HCT116 (cell line): Measurements from ENCODE around the gene AGPAT3. TPM values are rescaled to one million over a fixed set of nuclear protein-coding genes. Genes with fewer than 3 reads are reported as not detected.

ENCODE experiments used
- ATAC-seq: fragments of 200-7000 bp; cut with Tn5 transposase; 2 replicates; pipeline ENCODE4 v1.9.1; 2020; ENCODE audit warnings: mild to moderate bottlenecking, moderate library complexity
- BruUV-seq: library from RNA; stranded (reverse); fragments of 400-500 nt; replicated peaks from 2 replicates; lab custom pipeline; 2021; lab: Mats Ljungman, UMichigan
- CTCF ChIA-PET: fragments of 300-600 bp; sonication (Branson Sonifier 250); formaldehyde crosslinking; loops from one replicate; lab custom pipeline; 2021; ENCODE audit warnings: antibody characterized with exemption; lab: Charles Lee
- POLR2A ChIA-PET: fragments of 300-600, 350-600 bp; sonication (Branson Sonifier 250); formaldehyde crosslinking; loops from one replicate; lab custom pipeline; 2021; ENCODE audit warnings: antibody characterized with exemption; lab: Charles Lee
- RAD21 ChIA-PET, 2 experiments: fragments of 300-600 bp; sonication (Branson Sonifier 250); formaldehyde crosslinking; loops; one replicate each; lab custom pipeline; 2023; ENCODE audit warnings: low total read pairs in 2 of 2; ENCODE audit not compliant: uncharacterized antibody in 2 of 2, unreplicated experiment in 2 of 2, low non-redundant PET in 1 of 2; lab: Charles Lee
- DNase-seq: peaks from one replicate; pipeline ENCODE4 v3.0.0-alpha.2; 2010; ENCODE audit warnings: low read depth, low spot score
- H2AFZ ChIP-seq: fragments of 200-600 bp; shearing (Covaris generic), sonication (generic); 2 replicates; pipeline ENCODE4 v1.6.1; 2017; ENCODE audit warnings: low read depth, mixed run types, mixed read lengths, antibody characterized with exemption, low read length; ENCODE audit not compliant: poor library complexity, severe bottlenecking
- H3K27ac ChIP-seq: 2 replicates; pipeline ENCODE4 v1.5.1; 2012; ENCODE audit warnings: low read depth, low read length
- H3K27me3 ChIP-seq: fragments of 200-600 bp; sonication (generic); 2 replicates; pipeline ENCODE4 v1.6.1; 2016; ENCODE audit warnings: mixed run types, low read length, mixed read lengths; ENCODE audit not compliant: insufficient read depth
- H3K36me3 ChIP-seq, 2 experiments: fragments of 200-500 bp in 1 of 2; fragments of 200-600 bp in 1 of 2; sonication (Bioruptor generic) in 1 of 2; sonication (generic) in 1 of 2; 2 replicates each; pipeline versions ENCODE4 v1.5.1 to v1.6.1; 2014 to 2016; ENCODE audit warnings: low read length in 2 of 2, inconsistent platforms in 1 of 2, mixed read lengths in 1 of 2, mixed run types in 1 of 2; ENCODE audit not compliant: insufficient read depth in 2 of 2, control insufficient read depth in 1 of 2
- H3K4me1 ChIP-seq, 2 experiments: fragments of 200-600 bp in 1 of 2; sonication (generic) in 1 of 2; 2 replicates each; pipeline versions ENCODE4 v1.5.1 to v1.6.1; 2012 to 2017; ENCODE audit warnings: low read length in 2 of 2, inconsistent platforms in 1 of 2, mild to moderate bottlenecking in 1 of 2, mixed read lengths in 1 of 2, mixed run types in 1 of 2, moderate library complexity in 1 of 2; ENCODE audit not compliant: insufficient read depth in 2 of 2, control insufficient read depth in 1 of 2
- H3K4me2 ChIP-seq: fragments of 200-600 bp; sonication (generic); 2 replicates; pipeline ENCODE4 v1.6.1; 2017; ENCODE audit warnings: mixed run types, low read length, mixed read lengths
- H3K4me3 ChIP-seq, 2 experiments: fragments of 200-600 bp in 1 of 2; sonication (generic) in 1 of 2; replicated peaks in 1 of 2; 2 replicates each; pipeline ENCODE4 v1.5.1; 2011 to 2016; ENCODE audit warnings: low read length in 2 of 2, control low read depth in 1 of 2, low read depth in 1 of 2, mild to moderate bottlenecking in 1 of 2, mixed read lengths in 1 of 2, mixed run types in 1 of 2
- H3K79me2 ChIP-seq: fragments of 200-600 bp; sonication (generic); 2 replicates; pipeline ENCODE4 v1.6.1; 2017; ENCODE audit warnings: mild to moderate bottlenecking, mixed run types, low read length, moderate library complexity, mixed read lengths; ENCODE audit not compliant: insufficient read depth
- H3K9ac ChIP-seq: fragments of 200-600 bp; sonication (generic); 2 replicates; pipeline ENCODE4 v1.6.1; 2016; ENCODE audit warnings: low read length, mixed read lengths
- H3K9me2 ChIP-seq: fragments of 200-600 bp; sonication (generic), shearing (Covaris generic); 2 replicates; pipeline ENCODE4 v1.6.1; 2017; ENCODE audit warnings: mixed run types, mild to moderate bottlenecking, moderate library complexity; ENCODE audit not compliant: insufficient read depth
- H3K9me3 ChIP-seq, 2 experiments: fragments of 200-500 bp in 1 of 2; fragments of 200-600 bp in 1 of 2; sonication (Bioruptor generic) in 1 of 2; sonication (generic) in 1 of 2; 2 replicates each; pipeline ENCODE4 v1.6.1; 2014 to 2017; ENCODE audit warnings: low read length in 2 of 2, mixed read lengths in 2 of 2, inconsistent platforms in 1 of 2, low read depth in 1 of 2, mild to moderate bottlenecking in 1 of 2, mixed run types in 1 of 2, moderate library complexity in 1 of 2; ENCODE audit not compliant: control insufficient read depth in 1 of 2, insufficient read depth in 1 of 2
- H4K20me1 ChIP-seq: fragments of 200-600 bp; sonication (generic), shearing (Covaris generic); 2 replicates; pipeline ENCODE4 v1.6.1; 2017; ENCODE audit warnings: mixed run types, mild to moderate bottlenecking, moderate library complexity; ENCODE audit not compliant: insufficient read depth
- ATF3 ChIP-seq: IDR thresholded peaks from 2 replicates; pipeline ENCODE4 v1.6.1; 2012
- EGR1 ChIP-seq: IDR thresholded peaks from 2 replicates; pipeline ENCODE4 v1.6.1; 2012; ENCODE audit warnings: low read depth
- ELF1 ChIP-seq: IDR thresholded peaks from 2 replicates; pipeline ENCODE4 v1.6.1; 2012; ENCODE audit warnings: low read depth, borderline replicate concordance
- EZH2 ChIP-seq: fragments of 200-600 bp; sonication (generic); IDR thresholded peaks from 2 replicates; pipeline ENCODE4 v1.6.1; 2017; ENCODE audit warnings: antibody characterized with exemption, mixed run types
- EZH2phosphoT487 ChIP-seq: fragments of 200-600 bp; IDR thresholded peaks from 2 replicates; pipeline ENCODE4 v1.6.1; 2018; ENCODE audit warnings: antibody characterized with exemption, borderline replicate concordance
- FOSL1 ChIP-seq: IDR thresholded peaks from 2 replicates; pipeline ENCODE4 v1.6.1; 2012; ENCODE audit warnings: low read depth
- JUND ChIP-seq: IDR thresholded peaks from 2 replicates; pipeline ENCODE4 v1.6.1; 2012
- POLR2AphosphoS5 ChIP-seq: IDR thresholded peaks from 2 replicates; pipeline ENCODE4 v1.6.1; 2011; ENCODE audit warnings: mild to moderate bottlenecking, low read depth, low read length, moderate library complexity
- SIN3A ChIP-seq: IDR thresholded peaks from 2 replicates; pipeline ENCODE4 v1.6.1; 2012; ENCODE audit warnings: low read depth
- SP1 ChIP-seq: IDR thresholded peaks from 2 replicates; pipeline ENCODE4 v1.6.1; 2012; ENCODE audit warnings: low read depth
- SRF ChIP-seq: IDR thresholded peaks from 2 replicates; pipeline ENCODE4 v1.6.1; 2012; ENCODE audit warnings: low read depth
- YY1 ChIP-seq: IDR thresholded peaks from 2 replicates; pipeline ENCODE4 v1.6.1; 2011; ENCODE audit warnings: low read length, low read depth, moderate library complexity, mild to moderate bottlenecking; ENCODE audit not compliant: insufficient replicate concordance; ENCODE audit errors: extremely low read depth
- ZFX ChIP-seq: fragments of 450-650 bp; IDR thresholded peaks from 2 replicates; pipeline ENCODE4 v1.6.1; 2017
- ZNF274 ChIP-seq: fragments of 200-500 bp; sonication (Bioruptor generic); IDR thresholded peaks from 2 replicates; pipeline ENCODE4 v1.6.1; 2014; ENCODE audit warnings: mild to moderate bottlenecking, low read depth, low read length, inconsistent platforms
- intact Hi-C: fragments of 100-400 bp; cut with micrococcal nuclease; formaldehyde crosslinking; loops from 2 replicates; pipeline ENCODE4 v1.10.0; 2022
- total RNA-seq: library from RNA; stranded (reverse); gene quantifications from one replicate; pipeline ENCODE4 v1.2.1, GENCODE V29; 2021; ENCODE audit not compliant: unreplicated experiment
- TF ChIP-seq, protein P1 (sequence below): IDR thresholded peaks from 2 replicates; pipeline ENCODE4 v1.6.1; 2012
- TF ChIP-seq, protein P2 (sequence below): IDR thresholded peaks from 2 replicates; pipeline ENCODE4 v1.6.1; 2012; ENCODE audit warnings: low read depth
- TF ChIP-seq, protein P3 (sequence below), 3 experiments: fragments of 200-600 bp in 1 of 3; sonication (generic) in 1 of 3; IDR thresholded peaks in 2 of 3; conservative IDR thresholded peaks in 1 of 3; 2 replicates each; pipeline ENCODE4 v1.5.1; 2012 to 2017; ENCODE audit warnings: low read depth in 2 of 3, low read length in 2 of 3, antibody characterized with exemption in 1 of 3, borderline replicate concordance in 1 of 3, control low read depth in 1 of 3, mild to moderate bottlenecking in 1 of 3, mixed read lengths in 1 of 3, mixed run types in 1 of 3, moderate library complexity in 1 of 3; ENCODE audit not compliant: insufficient read depth in 1 of 3

Gene AGPAT3
- total RNA-seq, 1 experiment from 2014 or later = 54.1 TPM

DNA sequence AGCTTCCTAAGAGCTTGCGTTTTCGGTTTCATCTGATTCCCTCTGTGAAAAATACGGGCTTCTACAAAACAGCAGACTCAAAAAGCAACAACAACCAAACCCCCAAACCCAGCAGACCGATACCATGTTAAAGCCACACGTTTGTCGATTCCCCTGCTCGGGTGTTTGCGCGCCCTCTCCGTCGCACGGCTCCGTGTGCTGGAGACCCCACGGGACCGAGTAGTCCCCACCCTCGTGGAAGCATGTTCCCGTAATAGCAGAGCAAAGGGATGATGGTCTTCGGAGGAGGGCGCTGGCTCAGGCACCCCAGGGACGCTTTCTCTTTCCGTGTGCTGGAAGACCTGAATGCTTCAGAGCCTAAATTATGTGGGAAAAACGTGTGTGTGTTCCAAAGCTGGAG, 42.7 kb downstream of the AGPAT3 start:
- H2AFZ ChIP-seq = no peak overlapping the region
- H3K9ac ChIP-seq = no peak overlapping the region
- peaks cover 0 to 8% of the 10 kb centered on the region in 2 experiments; a peak in 1 of 4 replicates for H3K9me3 ChIP-seq
- no peak for TF ChIP-seq EZH2
- no peak for TF ChIP-seq JUND
- TF ChIP-seq SRF = no peak
- TF ChIP-seq ATF3 = no peak
- no peak for TF ChIP-seq FOSL1
- TF ChIP-seq, protein P1, sequence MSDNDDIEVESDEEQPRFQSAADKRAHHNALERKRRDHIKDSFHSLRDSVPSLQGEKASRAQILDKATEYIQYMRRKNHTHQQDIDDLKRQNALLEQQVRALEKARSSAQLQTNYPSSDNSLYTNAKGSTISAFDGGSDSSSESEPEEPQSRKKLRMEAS = no peak
- TF ChIP-seq, protein P2, sequence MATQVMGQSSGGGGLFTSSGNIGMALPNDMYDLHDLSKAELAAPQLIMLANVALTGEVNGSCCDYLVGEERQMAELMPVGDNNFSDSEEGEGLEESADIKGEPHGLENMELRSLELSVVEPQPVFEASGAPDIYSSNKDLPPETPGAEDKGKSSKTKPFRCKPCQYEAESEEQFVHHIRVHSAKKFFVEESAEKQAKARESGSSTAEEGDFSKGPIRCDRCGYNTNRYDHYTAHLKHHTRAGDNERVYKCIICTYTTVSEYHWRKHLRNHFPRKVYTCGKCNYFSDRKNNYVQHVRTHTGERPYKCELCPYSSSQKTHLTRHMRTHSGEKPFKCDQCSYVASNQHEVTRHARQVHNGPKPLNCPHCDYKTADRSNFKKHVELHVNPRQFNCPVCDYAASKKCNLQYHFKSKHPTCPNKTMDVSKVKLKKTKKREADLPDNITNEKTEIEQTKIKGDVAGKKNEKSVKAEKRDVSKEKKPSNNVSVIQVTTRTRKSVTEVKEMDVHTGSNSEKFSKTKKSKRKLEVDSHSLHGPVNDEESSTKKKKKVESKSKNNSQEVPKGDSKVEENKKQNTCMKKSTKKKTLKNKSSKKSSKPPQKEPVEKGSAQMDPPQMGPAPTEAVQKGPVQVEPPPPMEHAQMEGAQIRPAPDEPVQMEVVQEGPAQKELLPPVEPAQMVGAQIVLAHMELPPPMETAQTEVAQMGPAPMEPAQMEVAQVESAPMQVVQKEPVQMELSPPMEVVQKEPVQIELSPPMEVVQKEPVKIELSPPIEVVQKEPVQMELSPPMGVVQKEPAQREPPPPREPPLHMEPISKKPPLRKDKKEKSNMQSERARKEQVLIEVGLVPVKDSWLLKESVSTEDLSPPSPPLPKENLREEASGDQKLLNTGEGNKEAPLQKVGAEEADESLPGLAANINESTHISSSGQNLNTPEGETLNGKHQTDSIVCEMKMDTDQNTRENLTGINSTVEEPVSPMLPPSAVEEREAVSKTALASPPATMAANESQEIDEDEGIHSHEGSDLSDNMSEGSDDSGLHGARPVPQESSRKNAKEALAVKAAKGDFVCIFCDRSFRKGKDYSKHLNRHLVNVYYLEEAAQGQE = no peak
- TF ChIP-seq POLR2AphosphoS5 = no peak
- TF ChIP-seq EGR1 = no peak
- no peak for TF ChIP-seq YY1
- no peak for TF ChIP-seq SP1
- TF ChIP-seq ZNF274 = no peak
- no peak for TF ChIP-seq EZH2phosphoT487
- TF ChIP-seq ZFX = no peak
- TF ChIP-seq SIN3A = no peak
- TF ChIP-seq, protein P3, sequence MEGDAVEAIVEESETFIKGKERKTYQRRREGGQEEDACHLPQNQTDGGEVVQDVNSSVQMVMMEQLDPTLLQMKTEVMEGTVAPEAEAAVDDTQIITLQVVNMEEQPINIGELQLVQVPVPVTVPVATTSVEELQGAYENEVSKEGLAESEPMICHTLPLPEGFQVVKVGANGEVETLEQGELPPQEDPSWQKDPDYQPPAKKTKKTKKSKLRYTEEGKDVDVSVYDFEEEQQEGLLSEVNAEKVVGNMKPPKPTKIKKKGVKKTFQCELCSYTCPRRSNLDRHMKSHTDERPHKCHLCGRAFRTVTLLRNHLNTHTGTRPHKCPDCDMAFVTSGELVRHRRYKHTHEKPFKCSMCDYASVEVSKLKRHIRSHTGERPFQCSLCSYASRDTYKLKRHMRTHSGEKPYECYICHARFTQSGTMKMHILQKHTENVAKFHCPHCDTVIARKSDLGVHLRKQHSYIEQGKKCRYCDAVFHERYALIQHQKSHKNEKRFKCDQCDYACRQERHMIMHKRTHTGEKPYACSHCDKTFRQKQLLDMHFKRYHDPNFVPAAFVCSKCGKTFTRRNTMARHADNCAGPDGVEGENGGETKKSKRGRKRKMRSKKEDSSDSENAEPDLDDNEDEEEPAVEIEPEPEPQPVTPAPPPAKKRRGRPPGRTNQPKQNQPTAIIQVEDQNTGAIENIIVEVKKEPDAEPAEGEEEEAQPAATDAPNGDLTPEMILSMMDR (IDR thresholded peaks at IDR 0.05 in 2 of 3, conservative IDR thresholded peaks at IDR 0.05 in 1 of 3; ENCODE audit: borderline replicate concordance in 1 of 3, insufficient read depth in 1 of 3, low read depth in 2 of 3, low read length in 2 of 3) = no peak
- no peak for TF ChIP-seq ELF1
- DNase-seq = no peak
- no peaks in the 10 kb centered on the region for H3K4me1 ChIP-seq
- ChIA-PET RAD21 (no interaction called here), POLR2A (no interaction called here), CTCF (no interaction called here)
- H3K4me3 ChIP-seq = no peak overlapping the region
- no peaks in the 10 kb centered on the region for H3K27me3 ChIP-seq
- no peak overlapping the region for H3K4me2 ChIP-seq
- no peaks in the 10 kb centered on the region; a peak in 1 of 4 replicates for H3K36me3 ChIP-seq
- no TSS peak for BruUV-seq
- no peaks in the 10 kb centered on the region for H4K20me1 ChIP-seq
- H3K79me2 ChIP-seq = peaks cover 7% of the 10 kb centered on the region; the same call in 1 of the 2 replicates
- ATAC-seq = no peak
- no peaks in the 10 kb centered on the region for H3K9me2 ChIP-seq
- intact Hi-C loops = no loop called here
- H3K27ac ChIP-seq = no peak overlapping the region
